MM.1S (cell line): ENCODE data around the gene HMOX2.

Experiments
- EZH2 ChIP-seq: fragments of 300-600 bp; sonication (generic); optimal IDR thresholded peaks from 2 replicates; pipeline ENCODE3; 2017; ENCODE audit warnings: low read depth, mild to moderate bottlenecking, antibody characterized with exemption, low read length, mixed read lengths
- TF ChIP-seq, protein P1 (sequence below): fragments of 300-600 bp; sonication (generic); IDR thresholded peaks from 2 replicates; pipeline ENCODE4 v1.5.1; 2016; ENCODE audit warnings: antibody characterized with exemption, low read length, mixed read lengths

DNA sequence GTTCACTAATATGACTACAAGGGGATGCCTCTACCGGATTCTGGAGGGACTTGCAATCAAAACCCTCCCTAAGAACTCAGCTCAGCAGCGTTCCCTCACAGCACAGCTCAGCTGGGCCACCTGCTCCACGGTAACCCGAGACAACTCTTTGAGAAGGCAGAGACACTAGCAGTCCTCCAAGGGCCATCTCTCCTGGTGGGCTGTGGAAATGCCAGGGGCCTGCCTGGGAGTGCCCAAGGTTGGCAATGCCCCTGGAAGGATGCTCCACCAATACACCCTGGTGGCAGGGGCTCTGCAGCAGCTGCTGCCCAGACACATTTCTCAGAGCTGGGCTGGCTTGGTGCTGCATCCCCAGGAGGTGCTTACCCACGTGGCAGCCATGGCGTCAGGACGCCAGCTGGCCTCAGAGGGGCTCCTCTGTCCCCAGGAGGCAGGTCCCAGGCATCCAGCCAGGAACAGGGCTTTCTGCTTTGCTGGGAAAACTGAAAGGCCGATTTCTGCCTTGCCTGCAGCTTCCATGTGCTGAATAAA lies 45.9 kb downstream of the HMOX2 start:
- no peak for TF ChIP-seq EZH2
- TF ChIP-seq, protein P1, sequence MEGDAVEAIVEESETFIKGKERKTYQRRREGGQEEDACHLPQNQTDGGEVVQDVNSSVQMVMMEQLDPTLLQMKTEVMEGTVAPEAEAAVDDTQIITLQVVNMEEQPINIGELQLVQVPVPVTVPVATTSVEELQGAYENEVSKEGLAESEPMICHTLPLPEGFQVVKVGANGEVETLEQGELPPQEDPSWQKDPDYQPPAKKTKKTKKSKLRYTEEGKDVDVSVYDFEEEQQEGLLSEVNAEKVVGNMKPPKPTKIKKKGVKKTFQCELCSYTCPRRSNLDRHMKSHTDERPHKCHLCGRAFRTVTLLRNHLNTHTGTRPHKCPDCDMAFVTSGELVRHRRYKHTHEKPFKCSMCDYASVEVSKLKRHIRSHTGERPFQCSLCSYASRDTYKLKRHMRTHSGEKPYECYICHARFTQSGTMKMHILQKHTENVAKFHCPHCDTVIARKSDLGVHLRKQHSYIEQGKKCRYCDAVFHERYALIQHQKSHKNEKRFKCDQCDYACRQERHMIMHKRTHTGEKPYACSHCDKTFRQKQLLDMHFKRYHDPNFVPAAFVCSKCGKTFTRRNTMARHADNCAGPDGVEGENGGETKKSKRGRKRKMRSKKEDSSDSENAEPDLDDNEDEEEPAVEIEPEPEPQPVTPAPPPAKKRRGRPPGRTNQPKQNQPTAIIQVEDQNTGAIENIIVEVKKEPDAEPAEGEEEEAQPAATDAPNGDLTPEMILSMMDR = no peak
